ENCODE measurements around the gene DDX51.
"Not testable (repeated sequence)": the region's sequence is repeated elsewhere in the genome, so short reads cannot be mapped to it uniquely, and the experiment has no call there.

The DDX51 gene

GRCh38 chr12:132114667-132115066 lies 29.5 kb downstream of the DDX51 start:
- DNase-seq (ENCODE audit: low read depth) = no peak

GRCh38 chr12:132111654-132112304 lies 32.3 kb downstream of the DDX51 start:
- DNase-seq (ENCODE audit: low read depth) = no peak

GRCh38 chr12:132110677-132111076 lies 33.4 kb downstream of the DDX51 start:
- DNase-seq (ENCODE audit: low read depth) = no peak

- DNase-seq (ENCODE audit: low read depth) = no peak
These were observed 34.4 kb downstream of the DDX51 start for GRCh38 chr12:132109741-132110140.

- no peak for DNase-seq (ENCODE audit: low read depth)
These were observed 35.8 kb downstream of the DDX51 start for GRCh38 chr12:132108211-132108832.

- no peak for DNase-seq (ENCODE audit: low read depth)
These were observed 37.2 kb downstream of the DDX51 start for GRCh38 chr12:132106921-132107320.

GRCh38 chr12:132105467-132105866 lies 38.7 kb downstream of the DDX51 start:
- no peak for DNase-seq (ENCODE audit: low read depth)

- no peak for DNase-seq (ENCODE audit: low read depth)
These were observed 40.4 kb downstream of the DDX51 start for GRCh38 chr12:132103542-132104308.

GRCh38 chr12:132103072-132103471 lies 41.0 kb downstream of the DDX51 start:
- DNase-seq (ENCODE audit: low read depth) = not testable (repeated sequence)

GRCh38 chr12:132102297-132102696 lies 41.8 kb downstream of the DDX51 start:
- DNase-seq (ENCODE audit: low read depth) = no peak

GRCh38 chr12:132100306-132101065 lies 43.6 kb downstream of the DDX51 start:
- no peak for DNase-seq (ENCODE audit: low read depth)

- DNase-seq (ENCODE audit: low read depth) = no peak
These were observed 44.4 kb downstream of the DDX51 start for GRCh38 chr12:132099739-132100138.

- no peak for DNase-seq (ENCODE audit: low read depth)
These were observed 48.4 kb downstream of the DDX51 start for GRCh38 chr12:132095520-132096409.

GRCh38 chr12:132094269-132094891 lies 49.7 kb downstream of the DDX51 start:
- no peak for DNase-seq (ENCODE audit: low read depth)

- DNase-seq (ENCODE audit: low read depth) = no peak
These were observed 54.7 kb downstream of the DDX51 start for GRCh38 chr12:132089407-132089910.
